NCI-H460 (cell line): ENCODE data around the gene ZNF536. TPM values are rescaled to one million over a fixed set of nuclear protein-coding genes. Genes with fewer than 3 reads are reported as not detected.
"Not testable (repeated sequence)": the region's sequence is repeated elsewhere in the genome, so short reads cannot be mapped to it uniquely, and the experiment has no call there.

Source experiments
- DNase-seq: peaks from one replicate; pipeline ENCODE4 v3.0.0-alpha.2; 2016; ENCODE audit warnings: low read depth; ENCODE audit errors: extremely low read depth
- total RNA-seq: library from RNA; depleted of rRNA; stranded (reverse); fragments of >200 nt; shearing (Covaris generic); gene quantifications from 2 replicates; pipeline ENCODE4 v1.2.3, GENCODE V29; 2014

Gene ZNF536
- total RNA-seq, 1 experiment from 2014 or later = not detected

DNA sequence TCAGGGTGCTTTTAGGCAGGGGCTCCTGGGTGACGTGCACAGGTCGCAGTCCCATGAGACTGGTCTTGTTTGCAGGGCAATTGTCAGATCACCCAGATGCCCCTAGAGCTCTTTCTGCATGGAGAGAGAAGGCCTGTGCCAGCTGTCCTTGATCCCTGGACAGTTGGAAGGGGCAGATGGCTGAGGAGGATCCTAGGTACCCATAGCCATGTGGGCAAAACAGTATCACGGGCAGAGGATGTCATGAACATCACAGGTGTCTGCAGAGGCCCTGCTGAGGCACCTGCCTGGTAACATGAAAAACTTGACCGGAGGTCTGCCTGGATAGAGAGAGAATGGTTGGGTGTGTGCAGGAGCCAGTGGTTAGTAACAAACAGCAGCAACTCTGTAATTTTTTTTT lies 99.3 kb downstream of the ZNF536 start:
- DNase-seq = no peak

DNA sequence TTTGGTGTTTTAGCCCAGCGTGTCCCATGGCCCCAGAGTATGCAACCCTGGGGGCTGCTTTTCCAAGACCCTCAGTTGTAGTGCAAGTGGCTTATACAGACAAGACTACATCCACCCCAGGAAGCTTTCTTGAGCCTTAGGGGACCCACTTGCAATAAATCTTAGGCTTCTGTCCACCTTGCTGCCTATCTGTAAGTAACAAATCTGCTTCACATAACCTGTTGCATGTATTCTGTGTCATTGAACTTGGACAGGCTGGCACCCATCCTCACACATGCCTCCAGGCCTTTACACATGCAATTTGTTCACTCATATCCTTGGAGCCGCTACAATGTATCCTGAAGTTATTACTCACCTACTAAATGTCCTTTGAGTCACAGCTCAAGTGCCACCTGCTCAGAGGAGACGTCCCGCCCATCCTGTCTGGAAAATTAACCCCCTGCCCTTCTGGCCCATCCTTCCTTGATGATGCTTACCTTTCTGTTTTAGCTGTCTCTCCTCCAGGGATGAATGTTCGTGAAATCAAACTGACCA lies 101.2 kb downstream of the ZNF536 start:
- no peak for DNase-seq

DNA sequence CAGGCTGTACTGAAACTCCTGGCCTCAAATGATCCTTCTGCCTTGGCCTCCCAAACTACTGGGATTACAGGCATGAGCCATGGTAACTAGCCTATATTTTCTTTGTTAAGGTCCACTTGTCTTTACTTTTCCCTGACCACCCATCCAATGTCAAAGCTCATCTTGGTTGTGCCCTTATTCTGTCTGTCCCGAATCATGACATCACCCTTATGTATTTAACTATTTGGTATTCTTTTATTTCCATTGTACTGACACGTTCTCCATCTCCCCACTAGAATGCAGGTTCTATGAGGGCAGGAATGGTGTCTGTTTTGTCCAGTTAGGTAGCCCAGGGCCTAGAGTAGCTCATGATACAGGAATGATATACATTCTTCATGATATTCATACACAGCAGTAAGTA lies 104.8 kb downstream of the ZNF536 start:
- no peak for DNase-seq

DNA sequence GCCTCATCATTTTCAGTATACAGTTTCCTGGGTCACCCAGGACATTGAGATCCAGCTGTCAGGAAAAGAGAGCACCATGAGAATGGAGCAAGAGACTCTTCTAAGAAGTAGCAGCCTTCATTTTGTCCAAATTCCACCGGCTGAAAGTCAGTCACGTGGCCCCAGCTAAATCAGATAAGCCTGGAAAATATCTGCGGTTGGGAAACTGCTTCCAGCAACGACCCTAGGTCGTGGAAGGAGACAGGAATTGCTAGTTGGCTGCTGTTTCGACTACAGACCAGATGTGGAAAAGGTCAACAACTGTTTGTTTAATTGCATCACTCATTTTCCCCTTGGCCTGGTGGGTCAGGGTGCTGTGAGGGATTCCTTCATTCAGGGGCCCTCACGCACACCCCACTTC lies 107.0 kb downstream of the ZNF536 start:
- DNase-seq = no peak

DNA sequence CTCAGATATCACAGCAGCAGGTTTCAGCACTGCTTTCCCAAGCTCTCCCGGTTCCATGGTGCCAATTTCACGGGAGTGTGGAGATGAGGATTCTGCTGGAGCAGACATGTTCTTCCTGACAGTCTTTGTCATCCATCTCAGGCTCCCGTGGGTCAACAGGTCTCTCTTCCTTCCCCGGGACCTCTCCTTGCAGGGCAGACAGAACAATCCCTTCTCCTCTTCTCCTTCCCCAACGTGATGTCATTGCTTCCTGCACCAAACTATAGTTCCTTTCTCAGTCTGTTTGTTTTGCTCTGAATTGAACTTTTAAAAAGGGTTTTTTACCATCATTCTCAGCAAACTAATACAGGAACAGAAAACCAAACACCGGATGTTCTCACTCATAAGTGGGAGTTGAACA lies 107.9 kb downstream of the ZNF536 start:
- no peak for DNase-seq

DNA sequence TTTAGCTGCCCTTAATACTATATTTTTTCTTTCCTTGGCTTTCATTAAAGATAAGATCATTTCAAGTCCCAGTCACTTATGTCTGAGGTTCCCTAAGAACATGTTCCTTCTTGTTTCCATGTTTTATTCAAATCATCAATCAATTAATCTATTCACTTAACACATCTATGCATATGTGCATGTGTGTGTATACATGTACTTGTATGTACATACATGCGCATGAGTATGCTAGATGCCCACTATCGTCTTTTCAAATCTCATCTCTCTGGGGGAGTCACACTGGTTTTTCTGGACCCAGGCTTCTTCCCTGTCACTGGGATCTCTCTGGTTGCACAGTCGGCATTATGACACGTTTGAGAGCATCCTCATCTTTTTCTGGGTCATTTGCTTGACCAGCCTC lies 108.9 kb downstream of the ZNF536 start:
- DNase-seq = no peak

DNA sequence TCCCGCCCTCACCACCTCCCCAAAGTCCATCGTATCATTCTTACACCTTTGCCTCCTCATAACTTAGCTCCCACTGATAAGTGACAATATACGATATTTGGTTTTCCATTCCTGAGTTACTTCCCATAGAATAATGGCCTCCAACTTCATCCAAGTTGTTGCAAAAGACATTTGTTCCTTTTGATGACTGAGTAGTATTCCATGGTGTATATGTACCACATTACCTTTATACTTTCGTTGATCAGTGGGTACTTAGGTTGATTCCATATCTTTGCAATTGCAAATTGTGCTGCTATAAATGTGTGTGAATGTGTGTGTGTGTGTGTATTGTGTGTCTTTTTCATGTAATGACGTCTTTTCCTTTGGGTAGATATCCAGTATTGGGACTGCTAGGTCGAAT lies 109.6 kb downstream of the ZNF536 start:
- no peak for DNase-seq

DNA sequence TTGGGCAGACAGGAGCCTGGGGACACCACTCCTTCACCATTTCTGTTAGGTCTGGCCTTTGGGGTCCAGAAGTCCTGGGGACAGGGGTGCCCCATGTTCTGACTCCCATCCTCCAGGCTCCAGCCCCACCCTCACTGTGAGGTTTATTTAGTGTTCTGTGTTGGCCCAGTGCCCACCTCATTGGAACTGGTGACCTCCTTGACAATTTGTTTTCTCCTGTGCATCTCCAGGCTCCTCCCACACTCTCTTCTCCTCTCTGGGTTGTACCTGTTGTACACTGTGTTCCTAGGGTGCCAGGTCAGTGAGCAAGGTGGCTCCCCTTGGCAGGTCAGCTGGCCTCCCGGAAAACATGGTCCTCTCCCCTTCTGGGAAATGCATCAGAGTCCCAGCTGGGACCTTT lies 110.8 kb downstream of the ZNF536 start:
- no peak for DNase-seq

DNA sequence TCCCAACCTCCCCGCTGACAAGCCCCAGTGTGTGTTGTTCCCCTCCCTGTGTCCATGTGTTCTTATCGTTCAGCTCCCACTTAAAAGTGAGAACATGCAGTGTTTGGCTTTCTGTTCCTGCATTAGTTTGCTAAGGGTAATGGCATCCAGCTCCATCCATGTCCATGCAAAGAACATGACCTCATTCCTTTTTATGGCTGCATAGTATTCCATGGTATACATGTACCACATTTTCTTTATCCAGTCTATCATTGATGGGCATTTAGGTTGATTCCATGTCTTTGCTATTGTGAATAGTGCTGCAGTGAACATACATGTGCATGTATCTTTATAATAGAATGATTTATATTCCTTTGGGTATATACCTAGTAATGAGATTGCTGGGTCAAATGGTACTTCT lies 114.1 kb downstream of the ZNF536 start:
- DNase-seq = not testable (repeated sequence)

DNA sequence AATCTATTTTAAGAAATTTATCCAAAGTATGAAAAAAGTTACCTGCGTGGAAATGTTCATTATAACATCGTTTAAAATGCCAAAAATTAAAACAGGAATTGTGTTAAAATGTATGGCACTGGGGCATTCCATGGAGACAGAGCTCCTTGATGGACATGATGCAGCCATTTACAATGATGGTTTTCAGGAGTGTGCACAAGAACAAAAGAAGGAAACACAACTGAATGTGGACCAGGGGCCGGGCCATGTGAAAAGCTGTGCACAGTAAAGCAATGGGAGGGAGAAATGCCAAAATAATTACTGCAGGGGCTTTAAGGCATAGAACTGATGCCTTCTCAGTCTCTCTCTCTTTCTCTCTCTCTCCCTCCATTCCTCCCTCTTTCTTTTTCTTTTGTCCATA lies 115.0 kb downstream of the ZNF536 start:
- DNase-seq = no peak

DNA sequence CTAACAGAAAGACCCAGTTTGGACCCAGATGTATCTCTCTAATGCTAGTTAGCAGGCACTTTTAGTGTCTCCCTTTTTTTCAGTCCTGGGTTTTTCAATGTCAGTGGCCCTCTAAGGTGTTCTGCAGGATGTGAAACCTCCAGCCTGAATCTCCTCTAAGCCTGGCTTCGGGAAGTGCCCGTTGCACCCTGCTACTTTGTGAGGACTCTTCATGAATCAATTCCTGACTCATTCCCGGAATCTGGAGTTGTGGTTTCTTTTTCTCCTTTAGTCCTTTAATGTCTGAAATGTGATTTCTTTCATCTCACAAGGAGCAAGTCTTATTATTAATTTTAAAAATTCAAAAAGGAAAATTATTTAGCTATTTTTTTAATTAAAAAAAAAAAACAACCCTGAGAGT lies 116.0 kb downstream of the ZNF536 start:
- DNase-seq = no peak

DNA sequence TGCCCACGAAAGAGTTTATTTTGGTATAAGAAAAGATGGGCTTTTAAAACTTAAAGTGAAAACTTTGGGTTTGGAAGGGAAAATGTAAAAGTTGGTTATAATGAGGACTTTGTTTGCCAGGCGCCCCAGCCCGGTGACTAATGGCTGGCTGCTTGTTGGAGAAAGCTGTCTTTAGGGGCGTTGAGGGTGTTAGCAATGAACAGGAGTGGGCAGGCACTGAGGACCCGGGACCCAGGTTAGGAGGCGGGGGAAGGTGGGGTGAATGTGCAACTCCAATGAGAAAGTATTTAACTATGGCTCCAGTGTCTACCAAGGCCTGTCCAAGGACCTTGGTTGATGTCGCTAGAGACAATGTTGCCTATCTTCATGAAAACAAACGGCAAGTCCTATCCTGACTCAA lies 118.6 kb downstream of the ZNF536 start:
- DNase-seq = no peak

DNA sequence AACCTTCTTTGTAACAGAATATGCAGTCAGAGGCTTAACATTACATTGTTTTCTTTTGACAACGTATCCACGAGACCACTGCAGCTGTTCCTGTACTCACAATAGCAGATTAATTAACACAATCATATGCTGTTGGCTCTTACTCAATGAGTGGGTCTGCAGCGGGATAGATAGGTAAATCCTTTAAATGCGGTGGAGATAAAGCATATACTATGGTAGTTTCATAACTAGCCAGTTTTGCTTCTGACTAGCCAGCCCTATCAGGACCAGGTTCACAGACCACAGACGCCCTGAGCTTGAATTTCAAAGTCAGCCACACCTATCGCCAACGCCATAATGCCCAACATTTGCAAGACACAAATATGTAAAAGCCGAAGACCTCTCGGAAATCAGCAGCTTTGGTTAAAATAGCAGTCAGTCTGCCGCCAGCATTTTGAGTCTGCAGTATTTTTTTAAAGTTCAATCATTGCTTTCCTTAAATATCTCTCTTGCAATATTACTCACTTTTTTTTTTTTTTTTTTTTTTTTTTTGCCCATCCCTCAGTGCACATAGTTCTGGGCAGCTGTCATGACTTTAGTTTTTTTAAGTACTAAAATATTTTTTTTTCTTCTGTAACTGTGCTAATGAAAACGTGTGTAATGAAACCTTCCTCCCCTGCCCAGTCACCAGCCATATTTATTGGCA lies 120.5 kb downstream of the ZNF536 start:
- no peak for DNase-seq

DNA sequence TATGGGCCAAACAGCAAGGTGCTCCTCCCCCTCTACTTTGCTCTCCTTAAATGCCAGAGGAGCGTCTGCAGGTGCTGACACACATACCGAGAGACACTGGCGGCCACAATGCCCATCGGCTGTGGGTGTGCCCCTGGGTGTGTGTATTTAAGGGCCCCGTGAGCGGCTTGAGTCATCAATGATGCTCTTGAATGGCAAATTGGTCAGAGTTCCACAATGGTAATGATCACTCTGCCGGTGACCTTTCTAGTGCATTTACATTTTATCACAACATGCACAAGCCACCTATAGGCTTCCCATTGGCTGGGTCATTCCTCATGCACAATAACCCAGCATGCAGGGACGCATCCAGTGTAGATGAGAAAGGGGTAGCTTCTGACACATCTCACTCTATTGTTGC lies 124.8 kb downstream of the ZNF536 start:
- no peak for DNase-seq

DNA sequence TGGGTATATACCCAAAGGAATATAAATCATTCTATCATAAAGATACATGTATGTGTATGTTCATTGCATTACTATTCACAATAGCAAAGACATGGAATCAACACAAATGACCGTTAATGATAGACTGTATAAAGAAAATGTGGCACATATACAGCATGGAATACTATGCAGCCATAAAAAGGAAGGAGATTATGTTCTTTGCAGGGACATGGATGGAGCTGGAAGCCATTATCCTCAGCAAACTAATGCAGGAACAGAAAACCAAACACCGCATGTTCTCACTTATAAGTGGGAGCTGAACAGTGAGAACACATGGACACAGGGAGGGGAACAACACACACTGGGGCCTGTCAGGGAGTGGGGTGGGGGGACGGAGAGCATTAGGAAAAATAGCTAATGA lies 125.9 kb downstream of the ZNF536 start:
- not testable (repeated sequence) for DNase-seq

DNA sequence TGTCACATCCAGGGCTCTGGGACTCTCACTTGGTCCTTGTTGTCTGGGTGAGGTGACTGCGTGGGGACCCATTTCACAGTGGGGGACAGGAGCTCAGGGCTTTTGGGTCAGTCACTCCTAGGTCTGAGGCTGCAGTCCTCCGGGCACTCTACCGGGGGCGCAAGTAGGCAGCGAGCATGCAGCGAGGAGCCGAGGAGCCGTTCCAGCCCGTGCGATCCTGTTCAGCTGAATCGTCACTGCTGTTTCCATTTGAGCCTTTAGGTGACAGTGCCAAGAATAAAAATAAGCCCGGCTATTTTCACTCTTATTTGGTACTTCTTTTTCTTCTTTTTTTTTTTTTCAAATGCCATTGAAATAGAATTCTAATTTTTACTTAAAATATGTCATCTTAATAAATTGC lies 126.5 kb downstream of the ZNF536 start:
- DNase-seq = no peak

DNA sequence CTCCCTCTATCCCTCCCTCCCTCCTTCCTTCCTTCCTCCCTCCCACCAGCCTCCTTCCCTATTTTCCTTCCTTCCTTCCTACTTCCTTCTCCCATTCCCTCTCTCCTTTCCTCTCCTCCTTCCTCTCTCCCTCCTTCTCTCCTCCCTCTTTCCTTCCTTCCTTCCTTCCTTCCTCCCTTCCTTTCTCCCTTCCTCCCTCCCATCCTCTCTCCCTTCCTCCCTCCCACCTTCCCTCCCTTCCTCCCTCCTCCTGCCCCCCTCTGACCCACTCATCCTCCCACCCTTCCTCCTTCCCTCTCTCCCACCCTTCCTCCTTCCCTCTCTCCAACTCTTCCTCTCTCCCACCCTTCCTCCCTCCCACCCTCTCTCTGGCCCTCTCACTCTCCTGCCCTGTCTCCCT lies 132.1 kb downstream of the ZNF536 start:
- no peak for DNase-seq

DNA sequence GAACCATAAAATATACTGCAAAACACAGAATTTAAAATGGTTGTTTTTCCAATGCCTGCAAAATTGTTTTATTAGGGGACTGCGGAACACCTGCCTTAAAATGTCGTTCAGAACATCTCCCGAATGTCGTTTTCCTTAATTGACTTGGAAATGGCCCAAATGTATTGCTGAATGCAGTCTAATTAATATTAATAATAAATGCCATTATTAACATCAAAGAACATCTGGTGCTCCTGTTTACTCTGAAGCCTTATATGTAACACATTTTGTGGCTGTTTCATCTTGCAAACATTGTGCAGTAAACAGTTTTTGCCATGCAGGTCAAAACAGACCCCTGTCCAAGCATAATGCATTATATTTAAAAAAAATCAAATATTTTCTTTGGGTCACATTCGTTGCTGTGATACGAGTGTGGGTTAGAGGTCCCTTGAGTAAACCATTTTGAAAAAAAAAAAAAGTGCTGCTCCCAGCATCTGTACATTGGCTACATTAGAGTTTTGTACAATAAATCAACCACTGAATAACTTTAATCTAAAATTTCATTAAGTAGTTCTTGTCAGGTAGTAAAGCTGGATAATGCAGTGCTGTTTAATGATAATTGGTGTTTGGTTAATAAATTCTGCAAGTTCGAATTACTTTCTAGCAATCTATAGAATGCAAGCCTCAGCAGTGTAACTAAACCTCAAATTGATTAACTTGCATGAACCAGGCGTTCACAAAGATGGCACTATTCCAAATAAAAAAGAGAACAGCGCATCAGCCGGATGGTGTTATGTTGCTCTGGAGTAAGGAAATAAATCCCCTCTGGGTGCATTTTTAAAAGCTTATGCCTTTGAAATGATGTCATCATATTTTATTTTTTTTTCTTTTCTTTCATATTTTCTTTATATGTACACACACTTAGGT lies 140.2 kb downstream of the ZNF536 start:
- no peak for DNase-seq

DNA sequence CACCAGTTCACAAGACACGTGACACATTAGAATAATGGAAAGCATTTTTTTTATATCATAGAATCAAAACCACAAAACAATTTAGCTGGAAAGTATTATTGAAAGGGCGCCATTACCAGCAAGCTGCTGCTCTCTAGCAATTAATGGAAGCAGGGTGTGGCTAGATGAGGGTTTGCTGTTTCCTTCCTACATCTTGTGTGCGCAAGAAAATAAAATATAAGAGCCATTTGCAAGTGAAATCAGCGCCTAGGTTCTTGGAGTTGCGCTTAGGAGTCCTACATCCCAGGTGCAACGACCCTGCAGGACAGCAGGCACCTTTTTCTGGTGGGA lies 140.9 kb downstream of the ZNF536 start:
- DNase-seq = no peak

DNA sequence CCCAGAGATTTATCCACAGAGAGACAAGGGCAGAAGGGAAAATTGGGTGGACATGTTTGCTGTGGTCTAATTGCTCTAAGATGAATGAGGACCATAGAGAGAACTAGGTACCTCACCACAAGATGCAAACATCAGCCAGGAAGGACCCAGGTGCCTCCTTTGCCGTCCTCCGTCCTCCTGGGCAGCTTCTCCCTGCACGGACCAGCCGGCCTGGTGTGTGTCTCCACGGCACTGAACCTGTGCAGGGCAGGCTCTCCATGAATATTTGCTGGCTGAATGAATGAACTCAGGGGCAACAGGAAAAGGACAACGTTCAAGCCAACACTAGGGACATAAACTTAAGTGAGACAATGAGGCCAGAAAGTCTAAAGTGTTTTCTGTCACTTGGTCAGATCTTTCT lies 143.9 kb downstream of the ZNF536 start:
- DNase-seq = no peak

DNA sequence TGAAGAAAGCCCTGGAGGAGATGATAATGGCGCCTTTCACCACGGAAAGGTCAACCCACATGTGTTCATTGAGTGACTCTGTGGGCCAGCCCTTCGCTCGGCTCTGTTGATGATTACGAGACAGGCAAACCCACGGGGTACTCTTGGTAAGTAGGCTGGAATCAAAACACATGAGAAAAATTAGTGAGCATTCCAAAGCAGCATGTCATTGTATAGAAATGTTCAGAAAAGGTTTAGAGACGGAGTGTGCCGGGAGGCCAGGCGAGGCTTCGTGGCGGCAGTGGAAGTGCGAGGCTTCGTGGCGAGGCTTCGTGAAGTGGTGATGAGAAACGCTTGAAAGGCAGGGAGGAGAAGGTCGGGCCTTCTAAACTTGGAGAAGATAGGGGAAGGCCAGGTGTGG lies 144.3 kb downstream of the ZNF536 start:
- no peak for DNase-seq

DNA sequence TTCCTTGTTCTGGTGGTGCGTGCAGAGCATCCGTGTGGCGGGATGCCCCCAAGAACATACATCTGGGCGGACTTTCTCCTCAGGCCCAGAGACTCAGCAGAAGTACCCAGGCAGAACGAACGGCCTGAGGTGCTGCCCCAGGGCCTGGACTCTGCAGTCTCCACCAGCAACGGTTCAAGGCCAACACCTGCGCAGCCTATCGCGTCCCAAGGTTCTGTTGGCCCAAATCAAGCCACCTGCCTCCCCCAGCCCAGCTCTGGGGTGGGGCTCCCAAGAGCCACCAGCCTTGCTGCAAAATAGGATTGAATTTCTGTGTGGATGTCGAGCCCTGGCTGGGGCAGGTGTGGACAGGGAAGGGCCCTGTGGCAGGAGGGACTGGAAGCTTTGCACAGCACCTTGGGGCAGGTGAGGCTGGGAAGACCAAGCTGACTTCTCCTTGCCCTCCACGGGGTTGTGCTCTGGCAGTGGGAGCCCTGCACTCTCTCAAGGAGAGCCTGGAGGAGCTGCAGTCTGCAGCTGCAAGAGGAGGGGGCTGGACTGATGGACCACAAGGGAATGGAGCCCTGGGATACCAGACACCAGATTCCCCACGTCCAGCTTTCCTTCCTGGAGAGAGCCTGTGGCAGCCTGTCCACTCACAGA lies 146.9 kb downstream of the ZNF536 start:
- DNase-seq = no peak
